GM19452 (cell line): ENCODE results near the gene FGF23.
A peak's percentile ranks its signal among the peaks of the same experiment; 100 is the strongest.

ENCODE experiments used
- ATAC-seq: cut with Tn5 transposase; IDR thresholded peaks from one replicate; pipeline ENCODE4 v1.9.1; 2021; ENCODE audit not compliant: unreplicated experiment

FGF23 gene

GRCh38 chr12:4320497-4320852 lies 59.0 kb downstream of the FGF23 start:
- ATAC-seq: peak; percentile 36
